ENCODE measurements around the gene ISG20L2.

Gene ISG20L2

DNA sequence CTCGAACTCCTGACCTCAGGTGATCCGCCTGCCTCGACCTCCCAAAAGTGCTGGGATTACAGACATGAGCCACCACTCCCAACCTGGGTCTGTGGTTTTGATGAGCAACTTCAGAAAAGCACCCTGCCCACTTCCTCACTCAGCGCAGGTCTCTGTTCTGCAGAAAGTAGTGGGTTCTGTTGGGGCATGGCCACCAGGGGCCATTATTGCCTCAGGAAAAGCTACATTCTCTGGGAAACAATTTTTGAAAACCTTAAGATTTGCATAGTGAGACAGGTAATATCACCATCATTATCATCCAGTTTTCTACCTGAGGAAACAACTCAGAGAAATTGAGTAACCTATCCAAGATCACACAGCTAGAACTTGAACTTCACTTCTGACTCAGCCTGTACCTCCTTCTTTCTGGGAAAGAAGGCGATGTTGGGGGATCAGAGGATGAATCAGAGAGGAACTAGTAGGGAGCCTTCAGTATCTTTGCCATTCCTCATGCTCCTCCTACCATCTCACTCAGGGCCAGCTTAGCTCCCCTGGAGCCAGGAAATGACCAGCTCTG lies 44.3 kb downstream of the ISG20L2 start:
- DNase-seq, result no peak

DNA sequence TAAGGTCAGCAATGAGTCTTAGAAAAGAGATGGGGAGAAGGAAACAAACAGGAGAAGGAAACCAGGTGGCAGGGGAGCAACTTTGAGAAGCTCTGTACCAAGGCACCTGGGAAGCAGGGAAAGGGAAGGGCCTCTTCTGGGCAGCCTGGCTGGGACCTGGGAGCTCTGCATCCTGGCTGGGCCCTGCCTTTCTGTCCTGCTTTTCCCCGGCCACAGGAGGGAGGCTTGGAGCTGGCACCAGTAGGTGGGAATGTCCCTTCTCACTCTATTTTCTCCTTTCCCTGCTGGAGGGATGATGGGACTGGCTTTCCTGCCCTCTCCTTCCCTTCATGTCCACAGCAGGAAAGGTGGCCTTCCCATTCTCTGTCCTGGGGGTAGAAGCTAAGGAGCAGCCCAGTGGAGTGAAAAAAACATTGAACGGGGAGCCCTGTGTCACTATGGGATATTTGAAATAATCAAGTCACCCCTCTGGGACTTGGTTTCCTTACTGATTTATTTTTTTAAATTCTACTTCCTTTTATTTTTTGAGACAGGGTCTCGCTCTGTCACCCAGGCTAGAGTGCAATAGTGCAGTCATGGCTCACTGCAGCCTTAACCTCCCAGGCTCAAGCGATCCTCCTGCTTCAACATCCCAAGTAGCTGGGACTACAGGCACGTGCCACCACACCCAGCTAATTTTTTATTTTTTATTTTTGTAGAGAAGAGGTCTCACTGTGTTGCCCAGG lies 46.2 kb downstream of the ISG20L2 start:
- no peak for DNase-seq

DNA sequence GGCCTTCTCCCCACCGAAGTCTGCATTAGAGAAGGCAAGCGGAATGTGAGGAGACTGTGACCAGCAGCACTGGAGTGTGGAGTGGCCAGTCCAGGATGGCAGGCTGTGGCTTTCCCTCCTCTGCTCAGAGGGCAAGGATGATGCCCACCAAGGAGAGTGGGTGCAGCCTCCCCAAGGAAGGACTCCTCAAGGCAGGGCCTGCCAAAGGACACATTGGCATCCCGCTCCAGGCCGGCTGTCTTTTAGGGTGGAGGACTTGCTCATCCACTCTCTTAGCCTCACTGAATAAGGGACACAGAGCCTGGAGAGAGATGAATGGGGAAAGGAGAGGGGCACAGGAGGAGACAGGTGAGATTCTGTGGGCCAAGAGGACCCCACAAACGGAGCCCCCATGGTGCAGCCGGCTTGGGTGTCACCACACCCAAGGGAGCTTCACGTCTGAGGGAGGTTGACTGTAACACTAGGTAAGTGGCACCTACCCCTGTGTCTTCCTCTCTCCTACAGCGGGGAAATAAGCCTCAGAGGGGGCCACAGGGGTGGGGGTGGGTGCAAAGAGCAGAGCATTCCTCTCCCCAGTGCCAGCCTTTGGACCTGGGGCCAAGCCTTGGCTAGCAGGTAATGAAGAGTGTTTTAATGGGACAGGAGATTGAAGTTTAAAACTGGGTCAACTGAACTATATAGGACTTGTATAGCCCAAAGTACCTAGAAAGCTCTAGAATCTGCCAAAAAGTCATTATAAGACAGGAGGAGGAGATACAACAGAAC lies 47.2 kb downstream of the ISG20L2 start:
- DNase-seq, result no peak

DNA sequence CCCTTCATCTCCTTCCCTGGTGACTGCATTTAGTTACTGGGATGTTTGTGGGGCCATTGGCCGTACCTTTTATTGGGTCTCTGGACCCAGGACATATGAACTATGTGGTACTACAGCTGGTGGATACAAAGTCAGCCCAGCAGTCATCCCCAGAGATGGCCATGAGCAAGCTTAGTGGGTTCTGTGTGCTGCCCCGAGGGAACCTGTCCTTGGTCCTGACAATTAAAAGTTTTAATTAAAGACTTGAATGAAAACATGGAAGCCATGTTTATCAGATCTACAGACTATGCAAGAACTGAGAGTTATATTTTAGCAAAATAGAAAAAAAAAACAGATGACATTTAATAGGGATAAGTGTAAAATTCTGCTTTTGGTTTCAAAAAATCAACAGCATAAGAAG lies 48.5 kb downstream of the ISG20L2 start:
- DNase-seq, result no peak

DNA sequence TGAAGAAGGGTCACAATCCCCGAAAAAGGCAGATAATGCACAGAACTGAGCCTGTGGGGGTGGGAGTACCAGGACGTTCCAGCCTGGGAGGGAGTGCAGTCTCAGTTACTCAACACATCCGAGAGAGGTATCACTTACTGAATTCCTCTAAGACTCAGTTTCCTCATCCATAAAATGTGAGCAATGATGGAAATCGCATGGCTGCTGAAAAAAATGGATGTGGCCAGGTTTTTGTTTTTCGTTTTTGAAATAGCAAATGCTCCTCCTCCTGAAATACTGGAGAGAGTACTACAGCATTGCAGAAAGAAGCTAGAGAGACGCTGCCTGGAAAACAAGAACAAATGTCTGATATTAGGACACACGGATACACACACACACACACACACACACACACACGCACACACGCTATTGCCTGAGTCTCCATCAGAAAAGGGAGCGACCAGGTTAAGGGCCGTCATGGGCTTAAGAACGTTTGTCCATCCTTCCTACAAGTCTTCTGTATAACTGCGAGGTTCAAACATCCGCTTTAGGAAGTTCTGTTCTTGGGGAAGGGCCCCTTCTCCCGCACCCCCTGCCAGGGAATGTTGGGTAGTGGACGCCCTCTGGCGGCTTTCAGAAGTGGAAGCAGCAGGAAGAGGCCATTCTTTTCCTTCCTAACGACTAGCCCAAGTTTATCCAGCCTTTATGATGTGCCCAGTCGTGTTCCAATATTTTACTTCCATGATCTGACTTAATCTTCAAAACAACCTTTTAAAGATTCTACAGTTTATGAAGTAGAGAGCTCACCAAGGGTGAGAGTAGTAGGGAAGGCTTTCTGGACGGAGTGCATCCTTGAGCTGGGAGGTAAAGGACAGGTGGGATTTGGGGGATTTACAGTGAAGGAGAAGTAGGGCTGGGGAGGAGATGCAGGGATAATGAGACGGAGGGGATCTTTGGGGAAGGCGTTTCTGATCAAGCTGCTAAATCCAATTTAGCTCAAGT lies 50.7 kb downstream of the ISG20L2 start:
- no peak for DNase-seq

DNA sequence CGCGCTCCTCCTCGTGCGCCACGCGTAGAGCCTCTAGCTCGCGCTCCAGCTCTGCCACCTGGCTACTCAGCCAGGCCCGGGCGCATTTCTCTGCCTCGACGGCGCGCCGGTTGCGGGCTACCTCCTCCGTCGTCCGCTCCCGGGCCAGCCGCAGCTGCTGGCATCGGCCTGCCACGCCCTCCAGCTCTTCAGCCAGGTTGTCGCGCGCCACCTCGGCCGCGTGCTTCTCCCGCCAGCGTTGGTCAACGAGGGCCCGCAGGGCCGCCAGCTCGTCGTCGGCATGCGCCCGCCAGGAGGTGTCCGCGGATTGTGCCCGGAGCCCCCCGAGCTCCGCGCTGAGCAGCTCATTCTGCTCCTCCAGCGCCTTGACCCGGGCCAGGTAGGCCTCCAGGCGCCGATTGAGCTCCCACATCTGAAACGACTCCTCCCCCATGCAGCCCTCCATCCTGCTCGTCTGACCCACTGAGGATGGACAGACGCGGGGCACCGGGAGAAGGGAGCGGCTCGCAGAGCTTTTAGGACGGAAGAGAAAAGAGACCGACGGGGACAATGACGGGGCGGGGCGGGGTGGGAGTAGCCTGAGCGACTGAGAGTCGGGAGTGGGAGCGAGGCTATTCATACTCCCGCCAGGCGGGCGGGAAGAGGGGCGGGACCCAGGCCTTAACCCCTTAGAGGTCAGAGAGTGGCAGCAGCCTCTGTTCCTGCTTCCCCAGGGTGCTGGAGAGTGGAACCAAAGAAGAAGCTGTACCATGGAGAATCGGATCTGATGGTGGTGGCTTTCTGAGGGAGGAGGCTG lies 51.5 kb downstream of the ISG20L2 start, which contains the start of gene NES:
NES (minus strand) TSS at position 588 of the 796 bp plus-strand sequence; CDS start at position 445, 143 bp downstream.
- DNase-seq, result no peak

DNA sequence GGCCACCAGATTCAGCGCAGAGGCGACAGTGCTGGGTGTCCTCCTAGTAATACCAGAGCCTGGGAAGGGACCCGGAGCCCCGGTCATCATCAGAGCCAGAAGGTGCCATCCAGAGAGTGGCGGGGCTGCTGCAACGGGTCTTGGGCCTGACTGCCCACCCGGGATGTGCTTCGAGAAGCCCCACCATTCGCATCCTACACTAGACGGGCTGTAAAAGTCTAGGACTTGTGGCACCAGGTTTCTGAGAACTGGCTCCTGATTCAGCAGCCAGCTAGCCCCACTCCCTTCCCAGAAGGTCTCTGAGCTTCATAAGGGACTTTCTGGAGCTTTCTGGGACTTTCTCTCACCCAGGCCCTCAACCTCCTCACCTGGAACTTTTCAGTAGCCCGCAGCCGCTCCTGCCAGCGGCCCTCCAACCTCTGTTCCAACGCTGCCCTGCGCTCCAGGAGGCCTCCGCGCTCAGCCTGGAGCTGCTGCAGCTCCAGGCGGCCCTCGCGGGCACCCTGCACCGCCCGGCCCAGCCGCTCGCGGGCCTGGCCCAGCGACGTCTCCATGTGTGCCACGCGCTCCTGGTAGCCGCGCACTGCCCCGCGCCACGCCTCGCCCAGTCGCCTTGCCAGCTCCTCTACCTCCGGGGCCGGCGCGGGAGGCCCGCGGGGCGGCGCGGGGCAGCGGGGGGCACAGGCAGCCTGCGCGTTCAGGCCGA lies 52.3 kb downstream of the ISG20L2 start:
- DNase-seq, result no peak

DNA sequence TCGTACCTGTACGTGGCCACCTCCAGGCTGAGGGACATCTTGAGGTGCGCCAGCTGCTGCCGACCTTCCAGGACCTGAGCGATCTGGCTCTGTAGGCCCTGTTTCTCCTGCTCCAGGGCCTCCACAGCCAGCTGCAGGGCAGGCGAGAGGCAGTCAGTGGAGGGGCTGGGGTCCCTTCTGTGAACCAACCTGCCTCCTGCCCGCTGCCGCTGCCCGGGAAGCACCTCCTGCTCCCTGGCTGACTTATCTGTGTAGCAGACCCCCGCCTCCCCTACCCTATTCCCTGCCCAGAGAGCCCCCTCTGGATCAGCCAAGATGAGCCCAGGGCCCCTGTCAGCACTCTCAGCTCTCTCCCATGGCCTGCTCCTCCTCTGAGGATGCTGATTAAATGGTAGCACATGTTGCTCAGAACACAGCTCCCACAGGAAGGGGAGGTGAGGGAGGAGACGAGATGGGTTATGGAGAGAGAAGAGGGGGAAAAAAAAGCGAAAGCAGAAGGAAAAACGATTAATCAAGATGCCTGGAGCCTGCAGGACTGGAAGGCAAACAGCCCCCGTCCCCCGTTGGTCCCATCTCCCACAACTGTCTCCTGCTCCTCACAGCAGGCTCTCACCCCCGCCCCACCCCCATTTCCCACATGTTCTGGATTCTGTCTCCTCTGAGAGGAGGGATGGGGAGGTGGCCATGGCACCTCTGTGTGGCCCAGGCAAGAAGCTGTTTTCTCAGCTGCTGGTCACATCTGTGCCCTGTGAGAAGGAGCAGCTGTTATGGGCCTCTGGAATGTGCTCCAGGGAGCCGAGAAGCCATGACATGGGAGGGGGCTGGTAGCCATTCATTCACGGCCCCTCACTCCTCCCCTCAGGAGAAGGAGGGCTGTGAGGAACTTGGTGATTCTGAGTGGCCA lies 53.1 kb downstream of the ISG20L2 start:
- no peak for DNase-seq

DNA sequence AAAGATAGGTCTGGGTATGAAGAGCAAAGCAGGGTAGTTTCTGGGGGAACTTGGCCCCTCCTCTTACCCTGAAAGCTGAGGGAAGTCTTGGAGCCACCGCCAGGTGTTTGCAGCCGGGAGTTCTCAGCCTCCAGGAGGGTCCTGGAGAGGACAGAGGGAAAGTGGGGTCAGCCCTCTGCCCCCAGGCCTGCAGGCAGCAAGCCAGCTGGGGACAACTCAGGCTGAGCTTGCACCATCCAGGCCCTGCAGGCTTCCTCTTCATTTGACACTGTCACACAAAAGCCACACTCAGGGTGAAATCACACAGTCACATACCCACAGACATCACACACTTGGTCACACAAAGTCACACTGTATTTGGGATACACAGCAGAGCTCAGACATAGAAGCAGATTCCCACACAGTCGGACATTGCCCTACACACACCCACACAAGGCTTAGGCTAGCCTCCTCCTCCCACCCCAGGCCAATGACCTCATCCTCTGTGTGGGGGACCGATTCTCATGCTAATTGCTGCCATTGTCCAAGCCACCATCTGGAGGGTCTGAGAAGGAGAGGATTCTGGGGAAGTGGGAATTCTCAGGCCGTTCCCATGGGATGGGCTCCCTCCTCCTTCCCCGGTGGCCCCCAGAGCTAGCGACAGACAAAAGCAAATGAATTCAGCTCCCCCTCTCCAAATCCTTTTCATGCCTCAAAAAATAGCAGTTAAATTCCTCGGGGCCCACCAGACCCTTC lies 55.0 kb downstream of the ISG20L2 start:
- DNase-seq, result no peak

Data from activated naive CD4-positive, alpha-beta T cell treated with anti-CD3 and anti-CD28 coated beads, Interleukin-2, amount 50 U/mL, for 16 hours (primary cell).